ENCODE results near the gene ABCA2.

Gene ABCA2

DNA sequence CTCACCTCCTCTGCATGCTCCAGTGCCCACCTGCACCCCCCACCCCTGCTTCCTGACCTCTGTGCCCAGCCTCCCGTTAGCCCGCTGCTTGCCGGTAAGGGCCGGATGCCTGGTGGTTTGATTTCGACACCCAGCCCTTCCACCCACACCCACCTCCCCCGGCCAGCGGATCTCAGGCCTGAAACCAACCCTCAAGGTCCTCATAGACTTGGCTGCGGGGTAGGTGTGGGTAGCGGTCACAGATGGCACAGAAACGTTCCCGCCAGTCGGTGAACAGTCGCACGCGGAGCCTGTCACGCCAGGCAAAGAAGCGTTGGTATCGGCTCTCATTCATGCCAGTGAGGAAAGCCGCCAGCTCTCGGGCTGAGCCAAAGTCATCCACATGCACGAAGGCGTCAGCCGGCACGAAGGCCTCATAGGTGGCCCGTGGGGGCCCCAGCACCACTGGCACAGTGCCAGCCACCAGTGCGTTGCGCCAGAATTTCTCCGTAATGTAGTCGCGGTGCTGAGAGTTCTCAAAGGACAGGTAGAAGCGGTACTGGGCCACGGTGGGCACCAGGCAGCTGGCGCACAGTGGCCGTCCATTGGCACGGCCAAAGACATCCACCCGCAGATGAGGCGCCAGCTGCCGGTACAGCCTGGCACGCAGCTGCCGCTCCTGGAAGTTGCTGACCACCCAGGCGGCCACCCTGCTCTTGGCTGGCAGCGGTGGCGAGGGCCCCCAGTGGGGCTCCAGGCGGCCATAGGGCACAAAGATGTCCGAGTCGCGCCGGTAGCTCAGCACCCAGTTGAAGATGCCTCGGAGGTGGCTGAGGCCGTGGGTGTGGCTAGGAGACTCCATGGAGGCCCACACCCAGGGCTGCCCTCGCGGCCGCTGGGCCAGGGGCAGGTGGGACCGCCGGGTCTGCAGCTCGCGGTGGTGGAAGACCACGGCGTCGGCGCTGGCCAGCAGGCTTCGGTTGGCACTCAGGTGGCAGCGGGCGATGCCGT, 2.8 kb upstream of the ABCA2 start:
- no peak for DNase-seq

DNA sequence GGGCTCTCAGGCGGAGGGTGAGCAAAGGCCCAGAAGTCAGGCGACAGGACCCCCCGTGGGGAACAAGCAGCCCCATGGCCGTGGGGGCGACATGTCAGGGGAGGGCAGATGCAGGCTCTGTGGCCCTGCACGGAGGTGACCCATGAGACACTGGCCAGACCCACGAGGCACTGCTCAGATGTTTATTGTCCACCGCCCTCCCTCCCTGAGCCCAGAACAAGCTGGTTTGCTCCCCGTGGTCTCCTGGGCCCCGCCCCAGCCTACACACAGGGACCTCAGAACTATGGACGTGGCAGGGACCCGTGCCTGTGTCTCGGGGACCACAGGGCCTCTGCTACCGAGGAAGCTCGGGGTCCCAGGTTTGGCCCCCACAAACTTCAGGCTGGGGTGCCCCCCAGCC, 2.0 kb upstream of the ABCA2 start:
- DNase-seq, result no peak

DNA sequence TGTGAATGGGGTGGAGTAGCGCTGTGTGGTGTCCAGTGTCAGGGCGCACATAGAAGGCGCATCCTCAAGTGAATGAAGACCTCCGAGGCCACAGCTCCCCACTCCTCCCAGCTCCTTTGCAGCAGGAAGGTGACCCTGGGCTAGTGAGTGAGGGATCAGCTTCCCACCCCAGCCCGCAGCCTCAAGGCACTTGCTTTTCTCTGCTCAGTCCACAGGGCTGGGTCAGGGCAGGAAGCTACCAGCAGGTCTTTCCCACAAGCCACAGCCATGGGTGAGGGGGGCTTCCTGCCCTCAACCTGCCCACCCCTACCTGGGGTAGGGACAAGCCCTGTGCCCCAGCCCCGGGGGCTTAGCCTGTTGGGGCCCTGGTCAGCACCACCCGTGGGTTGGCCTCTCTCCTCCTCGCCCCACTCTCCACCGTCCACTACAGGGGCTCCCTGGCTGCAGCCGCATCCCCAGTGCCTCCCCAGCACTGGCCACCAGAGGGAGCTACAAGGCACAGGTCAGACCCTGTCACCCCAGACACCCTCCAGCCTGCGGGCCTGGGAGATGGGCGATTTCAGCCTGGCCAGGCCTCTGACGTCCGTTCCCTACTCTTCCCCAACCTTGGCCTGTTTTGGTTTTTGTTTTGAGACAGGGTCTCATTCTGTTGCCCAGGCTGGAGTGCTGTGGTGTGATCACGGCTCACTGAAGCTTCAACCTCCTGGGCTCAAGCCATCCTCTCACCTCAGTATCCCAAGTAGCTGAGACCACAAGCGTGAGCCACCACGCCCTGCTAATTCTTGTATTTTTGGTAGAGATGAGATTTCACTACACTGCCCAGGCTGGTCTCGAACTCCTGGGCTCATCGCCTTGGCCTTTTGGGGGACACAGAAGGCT, 1.3 kb upstream of the ABCA2 start:
- DNase-seq, result no peak

DNA sequence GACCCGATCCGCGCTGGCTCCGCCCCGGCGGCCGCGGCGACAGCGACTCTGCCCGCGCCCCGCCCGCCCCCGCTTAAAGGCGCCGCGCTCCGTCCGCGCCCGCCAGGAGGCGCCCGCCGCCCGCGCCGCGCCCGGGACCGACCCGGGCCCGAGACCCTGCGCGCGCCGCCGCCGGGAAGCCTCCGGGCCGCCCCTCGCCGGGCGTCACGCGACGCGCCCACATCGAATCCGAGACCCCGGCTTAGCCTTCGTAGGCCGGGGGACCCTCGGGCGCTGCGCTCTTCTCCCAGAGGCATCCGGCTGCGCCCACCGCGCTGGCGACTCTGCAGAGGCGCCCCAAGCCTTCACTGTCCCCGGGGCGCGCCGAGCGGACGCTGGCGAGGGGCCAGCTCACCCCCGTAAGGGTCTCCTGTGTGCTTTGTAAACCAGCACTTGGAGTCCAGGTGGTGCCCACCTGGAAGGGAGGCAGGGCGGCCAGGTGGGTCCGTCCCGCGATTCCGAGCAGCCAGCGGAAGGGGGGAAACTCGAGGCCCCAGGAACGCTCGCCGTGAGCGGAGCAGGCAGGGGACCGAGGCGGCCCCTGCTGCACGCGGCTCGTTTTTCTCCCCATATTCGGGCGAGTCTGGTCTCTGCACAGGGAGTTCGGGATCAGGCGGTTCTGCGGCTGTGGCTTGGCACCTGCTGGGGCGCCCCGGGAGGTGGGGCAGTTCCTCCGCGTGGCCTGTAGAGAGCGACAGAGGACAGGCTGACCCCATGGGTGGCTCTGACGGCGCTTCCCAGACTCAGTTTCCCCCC, 423 bp upstream of the ABCA2 start:
- DNase-seq, result no peak

DNA sequence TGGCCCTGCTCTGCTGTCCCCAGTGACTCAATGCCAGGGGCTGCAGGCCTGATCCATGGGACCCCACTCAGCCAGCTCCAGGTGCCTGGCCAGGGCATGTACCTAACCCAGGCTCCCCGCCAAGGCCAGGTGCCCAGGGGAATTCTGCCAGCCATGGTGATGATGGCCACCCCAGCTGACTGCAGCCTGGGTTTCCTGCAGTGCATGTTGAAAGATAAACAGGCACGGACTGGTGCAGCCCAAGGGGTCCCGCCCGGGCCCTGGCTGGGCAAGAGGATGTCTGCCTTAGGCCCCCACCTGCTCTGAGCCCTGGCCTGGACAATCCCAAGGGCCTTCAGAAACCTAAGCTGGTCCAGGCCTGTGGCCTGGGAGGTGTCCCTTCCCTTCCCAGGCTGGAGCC, 1.2 kb downstream of the ABCA2 start:
- no peak for DNase-seq

DNA sequence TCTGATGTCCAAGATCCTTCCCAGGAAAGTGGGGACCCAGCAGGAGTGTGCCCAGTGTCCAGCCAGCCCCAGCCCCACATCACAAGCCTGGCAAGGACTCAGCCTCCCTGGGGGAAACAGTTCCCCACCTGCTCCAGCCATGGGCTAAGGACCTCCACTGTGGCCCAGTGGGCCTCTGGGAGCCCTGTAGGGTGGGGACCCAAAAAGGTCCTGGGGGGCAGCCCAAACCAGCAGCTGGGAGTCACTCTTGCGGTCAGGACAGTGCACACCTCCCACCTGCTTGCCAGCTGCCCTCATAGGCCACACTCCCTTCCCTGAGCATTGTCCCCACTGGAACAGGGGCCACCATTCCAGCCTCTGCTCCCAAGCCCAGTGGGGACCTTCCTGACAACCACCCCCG, 1.7 kb downstream of the ABCA2 start:
- no peak for DNase-seq

DNA sequence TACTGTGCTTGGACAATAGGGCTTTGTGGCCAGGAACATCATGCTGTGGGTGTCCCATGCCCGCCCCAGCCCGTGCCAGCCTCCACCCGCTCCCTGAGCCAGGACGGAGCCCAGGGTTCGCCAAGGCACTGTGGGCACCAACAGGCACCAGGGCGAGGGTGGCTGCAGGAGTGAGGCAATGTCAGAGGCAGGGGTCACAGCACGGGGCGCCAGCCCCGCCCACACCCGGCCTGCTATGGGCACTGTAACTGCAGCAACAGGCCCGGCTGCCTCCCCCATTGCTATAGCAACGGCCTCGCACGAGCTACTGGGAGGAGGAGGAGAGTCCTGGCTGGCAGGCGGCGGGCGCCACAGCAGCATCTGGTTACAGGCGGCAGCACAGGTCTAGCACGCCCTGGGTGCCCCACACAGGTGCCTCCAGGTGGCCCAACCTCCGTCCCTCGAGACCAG, 2.5 kb downstream of the ABCA2 start:
- DNase-seq, result peak; percentile 21

DNA sequence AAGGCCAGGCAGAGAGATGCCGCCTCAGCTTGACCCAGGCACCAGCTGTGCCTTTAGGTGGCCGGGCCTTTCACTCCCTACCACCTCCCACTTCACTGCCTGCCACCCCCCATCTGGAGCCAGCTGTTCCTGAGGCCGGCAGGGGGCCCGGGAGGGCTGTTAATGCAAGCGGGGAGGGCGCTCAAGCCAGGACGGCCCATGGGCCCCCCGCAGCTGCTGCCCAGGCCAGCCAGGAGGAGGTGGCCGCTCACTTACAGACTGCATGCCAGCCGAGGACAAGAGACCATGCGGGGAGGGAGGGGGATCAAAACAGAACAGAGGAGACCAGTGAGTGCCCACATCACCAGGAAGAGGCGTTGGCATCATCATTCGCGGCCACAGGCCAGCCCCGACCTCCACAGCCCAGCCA, 4.5 kb downstream of the ABCA2 start:
- no peak for DNase-seq

DNA sequence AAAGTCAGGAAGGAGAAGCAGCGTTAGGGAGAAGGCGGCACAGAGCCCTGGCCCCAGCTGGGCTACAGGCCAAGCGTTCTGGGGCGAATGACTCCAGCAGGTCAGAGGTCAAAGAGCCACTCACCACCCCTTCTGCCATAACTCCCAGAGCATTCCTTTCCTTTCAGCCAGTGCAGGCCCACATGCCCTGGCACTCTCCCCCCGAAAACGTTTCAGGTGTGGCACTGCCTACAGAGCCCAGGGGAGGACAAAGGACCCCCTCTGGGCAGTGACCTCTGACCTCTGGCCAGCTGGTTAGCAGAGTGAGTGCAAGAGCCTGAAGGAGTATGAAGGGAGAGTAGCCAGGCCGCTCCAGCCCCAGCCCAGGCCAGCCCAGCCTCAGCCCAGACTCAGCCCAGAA, 4.9 kb downstream of the ABCA2 start:
- DNase-seq, result no peak

DNA sequence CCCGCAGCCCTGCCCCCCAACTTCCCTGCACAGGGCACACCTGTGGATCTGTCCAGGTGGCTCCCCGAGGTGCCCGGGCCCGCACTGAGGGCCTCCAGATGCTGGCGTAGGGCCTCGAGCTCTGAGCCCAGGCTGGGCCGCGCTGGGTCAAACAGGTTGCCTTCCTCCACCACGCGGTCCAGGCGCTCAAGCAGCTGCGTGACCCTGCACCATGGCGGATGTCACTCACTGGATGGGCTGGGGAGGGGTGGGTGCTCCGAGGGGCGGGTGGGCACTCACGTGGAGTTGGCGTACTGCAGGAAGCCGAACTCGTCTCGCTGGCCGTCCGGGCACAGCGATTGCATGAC, 5.4 kb downstream of the ABCA2 start:
- no peak for DNase-seq

DNA sequence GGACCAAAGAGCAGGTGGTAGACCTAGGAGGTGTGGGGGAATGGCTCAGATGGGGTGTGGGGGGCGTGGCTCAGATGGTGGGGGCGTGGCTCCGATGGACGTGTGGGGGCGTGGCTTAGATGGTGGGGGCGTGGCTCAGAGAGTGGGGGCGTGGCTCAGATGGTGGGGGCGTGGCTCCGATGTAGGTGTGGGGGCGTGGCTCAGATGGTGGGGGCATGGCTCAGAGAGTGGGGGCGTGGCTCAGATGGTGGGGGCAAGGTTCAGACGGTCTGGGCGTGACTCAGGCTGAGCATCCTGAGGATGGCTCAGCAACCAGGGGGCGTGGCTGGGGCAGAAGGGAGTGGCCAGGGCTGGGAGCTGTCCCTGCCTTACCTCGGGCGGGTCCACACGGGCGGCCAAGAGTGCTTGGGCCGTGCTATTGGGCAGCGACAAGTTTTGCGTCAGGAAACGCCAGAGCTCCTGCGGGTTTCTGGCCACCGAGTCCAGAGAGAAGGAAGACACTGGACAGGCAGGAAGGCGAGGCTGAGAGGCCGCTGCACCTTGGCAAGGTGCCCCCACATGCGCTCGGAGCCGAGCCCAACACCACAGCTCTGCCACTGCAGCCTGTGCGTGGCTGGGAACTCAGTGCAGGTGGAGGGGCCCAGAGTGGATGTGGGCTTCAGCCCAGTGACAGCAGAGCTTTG, 5.9 kb downstream of the ABCA2 start:
- no peak for DNase-seq

DNA sequence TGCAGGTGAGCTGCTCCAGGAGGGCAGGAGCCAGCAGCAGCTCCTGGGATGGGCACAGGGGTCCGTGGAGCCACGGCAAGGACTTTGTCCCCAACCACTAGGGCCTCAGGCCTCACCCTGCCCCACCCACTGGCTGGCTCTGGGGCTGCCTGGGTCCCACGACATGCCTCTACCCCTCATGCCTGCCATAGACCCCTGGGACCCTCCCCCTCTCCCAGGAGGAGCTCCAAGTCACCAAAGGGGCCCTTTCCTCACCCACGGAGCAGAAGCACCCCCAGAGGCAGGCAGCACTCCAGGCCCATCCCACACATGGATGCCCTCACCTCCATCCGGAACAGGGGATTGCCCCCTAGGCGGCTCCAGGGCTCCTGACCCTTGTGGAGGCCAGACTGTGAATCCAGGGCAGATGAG, 6.5 kb downstream of the ABCA2 start:
- DNase-seq, result no peak

DNA sequence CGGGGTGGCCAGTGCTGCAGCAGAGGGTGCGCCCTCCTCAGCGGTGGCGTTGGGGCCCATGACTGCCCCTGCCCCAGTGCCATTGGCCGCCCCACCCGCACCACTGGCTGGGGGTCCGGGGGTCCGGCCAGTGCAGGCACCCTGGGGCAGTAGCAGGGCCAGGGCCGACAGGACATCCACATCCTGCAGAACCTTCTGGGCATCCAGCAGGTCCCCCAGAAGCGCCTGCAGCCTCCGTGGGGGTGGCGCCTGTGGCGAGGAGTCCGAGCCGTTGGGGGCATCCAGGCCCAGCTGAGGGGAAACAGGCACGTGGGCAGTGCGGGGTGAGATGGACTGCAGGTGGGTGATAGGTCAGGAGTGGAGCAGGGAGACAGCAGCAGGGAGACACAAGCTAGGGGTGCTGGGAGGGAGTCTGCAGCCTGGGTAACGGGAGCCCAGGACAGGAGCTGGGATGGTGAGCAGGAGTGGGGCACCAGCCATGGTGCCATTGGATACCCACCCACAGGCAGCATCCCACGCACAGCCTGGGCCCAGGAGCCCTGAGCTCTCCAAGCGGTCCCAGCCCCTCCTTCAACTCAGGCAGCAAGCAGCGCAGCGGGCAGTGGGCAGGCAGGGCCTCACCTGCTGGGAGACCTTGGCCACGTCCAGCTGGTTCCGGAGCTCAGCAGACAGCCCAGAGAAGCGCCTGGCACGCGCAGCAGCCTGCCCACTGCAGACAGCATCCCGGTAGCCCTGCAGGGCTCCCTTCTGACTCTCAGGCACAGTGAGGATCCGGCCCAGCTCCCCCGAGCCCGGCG, 7.1 kb downstream of the ABCA2 start:
- no peak for DNase-seq

DNA sequence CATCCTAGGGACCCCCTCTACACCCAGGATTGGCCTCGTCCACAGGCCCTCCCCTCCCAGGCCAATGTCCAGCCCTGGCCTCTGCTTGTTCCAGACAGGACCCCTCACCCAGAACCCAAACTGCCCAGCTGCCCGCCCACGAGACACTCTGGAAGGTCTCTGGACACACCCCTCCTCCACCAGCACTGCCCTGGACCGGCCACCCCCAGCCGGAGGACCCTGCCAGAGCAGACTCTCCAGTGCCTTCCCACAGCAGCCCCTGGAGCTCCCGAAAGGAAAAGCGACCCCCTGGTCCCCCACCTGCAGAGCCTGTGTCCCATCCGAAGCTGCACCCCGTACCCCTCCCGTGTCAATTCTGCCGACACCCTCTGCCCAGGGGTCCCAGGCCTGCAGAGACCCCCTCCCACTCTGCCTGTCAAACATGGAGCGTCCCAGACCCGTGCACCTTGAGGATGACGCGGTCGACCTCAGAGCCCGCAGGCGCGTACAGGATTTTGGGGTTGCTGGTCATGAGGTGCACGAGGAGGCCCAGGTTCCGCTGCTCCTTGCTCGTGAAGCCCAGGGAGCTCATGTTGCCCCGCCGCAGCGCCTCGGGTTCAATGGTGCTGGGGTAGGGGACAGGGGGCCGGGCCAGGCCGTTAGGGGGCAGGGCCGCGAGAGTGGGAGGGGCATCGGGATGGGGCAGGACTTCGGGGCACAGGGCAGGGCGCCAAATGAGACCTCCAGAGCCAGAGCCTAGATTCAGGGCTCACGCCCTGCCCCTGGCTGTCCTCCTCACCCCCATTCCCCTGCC, 8.0 kb downstream of the ABCA2 start:
- DNase-seq, result no peak

DNA sequence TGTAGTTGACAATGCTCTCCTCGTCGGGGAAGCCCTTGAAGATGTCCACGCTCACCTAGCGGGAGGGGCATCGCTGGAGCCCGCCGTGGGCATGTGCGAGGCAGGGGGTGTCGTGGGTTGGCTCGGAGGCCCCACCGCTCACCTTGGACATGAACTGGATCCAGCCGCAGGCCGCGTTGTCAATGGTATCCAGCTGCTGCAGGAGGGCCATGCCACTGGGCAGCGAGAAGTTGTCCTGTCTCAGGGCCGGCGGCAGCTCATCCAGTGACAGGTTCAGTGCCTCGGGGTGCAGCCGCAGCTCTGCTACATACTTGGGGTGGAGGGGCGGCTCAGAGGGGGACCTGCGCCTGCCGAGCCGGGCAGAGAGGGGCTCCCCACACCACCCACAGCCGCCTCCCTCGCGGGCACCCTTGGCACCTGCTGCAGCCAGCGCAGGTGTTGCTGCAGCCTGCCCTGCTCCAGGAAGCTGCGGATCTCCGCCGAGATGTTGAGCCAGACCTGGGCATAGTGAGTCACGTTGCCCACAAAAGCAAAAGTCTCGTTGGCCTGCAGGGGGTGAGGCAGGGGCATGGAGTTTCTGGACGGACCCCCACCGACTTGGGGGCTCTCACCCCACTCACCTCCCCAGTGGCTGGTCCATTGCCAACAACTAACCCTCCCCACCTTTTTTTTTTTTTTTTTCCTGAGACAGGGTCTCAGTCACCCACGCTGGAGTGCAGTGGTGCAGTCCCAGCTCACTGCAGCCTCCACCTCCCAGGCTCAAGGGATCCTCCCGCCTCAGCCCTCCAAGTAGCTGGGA, 9.1 kb downstream of the ABCA2 start:
- no peak for DNase-seq

DNA sequence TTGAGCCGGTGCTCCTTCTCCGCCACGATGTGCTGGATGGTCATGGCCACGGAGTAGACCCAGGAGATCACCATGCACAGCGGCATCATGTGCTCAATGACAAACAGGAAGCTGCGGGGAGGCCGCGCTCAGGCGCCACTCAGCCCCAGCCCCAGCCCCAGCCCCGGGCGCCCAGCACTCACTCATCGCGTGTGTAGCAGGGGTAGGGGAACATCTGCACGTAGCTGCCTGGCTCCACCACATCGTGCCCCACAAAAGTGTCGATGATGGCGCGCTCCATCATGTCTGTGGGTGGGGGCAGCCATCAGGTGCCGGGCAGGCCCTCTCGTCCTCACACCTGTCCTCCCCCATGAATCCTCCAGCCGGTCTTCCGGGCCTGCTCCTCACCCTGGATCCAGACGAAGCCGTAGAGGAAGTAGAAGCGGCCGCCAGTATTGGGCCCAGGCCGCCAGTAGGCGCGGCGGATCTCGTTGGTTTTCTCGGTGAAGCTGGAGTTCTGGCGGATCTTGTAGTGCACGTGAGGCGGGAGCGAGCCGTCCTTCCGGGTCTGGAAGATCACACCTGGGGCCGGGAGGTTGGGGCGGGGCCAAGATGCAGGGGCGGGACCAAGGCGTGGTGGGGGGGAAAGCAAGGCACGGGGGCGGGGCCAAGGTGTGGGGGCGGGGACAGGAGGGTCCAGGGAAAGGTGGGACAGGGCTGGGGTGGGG, 10.1 kb downstream of the ABCA2 start:
- no peak for DNase-seq

DNA sequence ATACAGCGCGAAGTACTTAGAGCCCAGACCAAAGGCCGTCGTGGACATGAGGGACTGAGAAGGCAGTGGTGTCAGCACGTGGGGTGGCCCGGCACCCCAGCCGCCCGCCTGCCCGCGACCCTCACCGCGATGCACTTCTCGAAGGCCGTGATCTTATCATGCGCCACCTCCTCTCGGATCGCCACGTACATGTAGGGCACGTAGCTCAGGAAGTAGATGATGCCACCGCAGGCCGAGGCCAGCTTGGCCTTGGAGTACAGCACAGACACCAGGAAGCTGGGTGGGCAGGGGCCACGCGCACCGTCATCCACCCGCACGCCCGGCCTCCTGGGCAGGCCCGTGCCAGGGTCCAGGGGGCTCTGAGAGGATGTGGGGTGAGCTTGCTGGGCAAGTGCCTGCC, 11.0 kb downstream of the ABCA2 start:
- DNase-seq, result no peak

DNA sequence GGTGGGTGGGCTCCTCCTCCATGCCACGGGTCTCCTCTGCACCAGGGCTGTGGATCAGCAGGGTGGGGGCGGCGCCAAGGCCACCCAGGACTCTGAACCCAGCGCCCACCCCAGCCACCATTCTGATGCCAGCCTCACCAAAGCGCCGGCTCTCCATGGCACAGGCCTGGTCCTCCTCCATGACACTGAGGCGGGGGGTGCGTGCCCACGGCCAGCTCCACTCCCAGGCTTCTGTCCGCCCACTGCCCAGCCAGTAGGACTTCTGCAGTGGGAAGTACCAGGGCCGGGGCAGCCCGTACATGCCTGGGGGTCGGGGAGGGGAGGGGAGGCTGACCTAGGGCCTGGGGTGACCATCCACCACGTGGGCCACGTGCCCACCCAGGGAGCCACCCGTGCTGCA, 11.6 kb downstream of the ABCA2 start:
- no peak for DNase-seq

DNA sequence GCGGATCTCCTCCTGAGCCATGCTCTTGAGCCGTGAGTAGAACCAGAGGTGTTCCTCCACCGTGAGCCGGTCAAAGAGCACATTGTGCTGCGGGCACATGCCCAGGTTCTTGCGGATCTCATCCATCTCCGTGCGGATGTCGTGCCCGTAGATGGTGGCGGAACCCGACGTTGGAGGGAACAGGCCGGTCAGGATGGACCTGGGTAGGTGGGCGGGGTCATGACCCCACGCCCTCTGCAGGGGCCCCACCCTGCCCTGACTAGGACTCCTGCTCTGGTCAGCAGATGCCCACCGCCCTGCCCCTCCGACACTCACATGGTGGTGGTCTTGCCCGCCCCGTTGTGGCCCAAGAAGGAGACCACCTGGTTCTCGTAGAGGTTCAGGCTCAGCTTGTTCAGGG, 12.1 kb downstream of the ABCA2 start:
- DNase-seq, result no peak

Measured in NCI-H187 treated with DMSO at 0.1 percent for 48 hours (cell line).